HepG2 (cell line): ENCODE results near the gene LBR. TPM values are rescaled to one million over a fixed set of nuclear protein-coding genes. Genes with fewer than 3 reads are reported as not detected.

ENCODE experiments used
- HMG20A ChIP-seq: IDR thresholded peaks from 2 replicates; pipeline ENCODE4 v1.6.1; 2016; ENCODE audit warnings: borderline replicate concordance
- KDM1A ChIP-seq: IDR thresholded peaks from 2 replicates; pipeline ENCODE4 v1.6.1; 2016; ENCODE audit warnings: missing compliant biosample characterization
- MEF2D ChIP-seq: sonication (generic); formaldehyde crosslinking; IDR thresholded peaks from 2 replicates; pipeline ENCODE4 v1.5.1; 2020; ENCODE audit warnings: mild to moderate bottlenecking, missing genetic modification reagents
- RFXAP ChIP-seq: sonication (generic); formaldehyde crosslinking; IDR thresholded peaks from 2 replicates; pipeline ENCODE4 v1.4.0; 2020; ENCODE audit warnings: missing genetic modification reagents, borderline replicate concordance
- SNAPC2 ChIP-seq: sonication (generic); formaldehyde crosslinking; IDR thresholded peaks from 2 replicates; pipeline ENCODE4 v1.8.1; 2022; ENCODE audit warnings: mild to moderate bottlenecking, missing genetic modification reagents
- YEATS4 ChIP-seq: sonication (generic); formaldehyde crosslinking; IDR thresholded peaks from 2 replicates; pipeline ENCODE4 v1.4.0; 2020; ENCODE audit warnings: missing genetic modification reagents, borderline replicate concordance
- ZC3H13 ChIP-seq: sonication (generic); formaldehyde crosslinking; IDR thresholded peaks from 2 replicates; pipeline ENCODE4 v1.8.1; 2023; ENCODE audit warnings: mild to moderate bottlenecking, missing genetic modification reagents, moderate library complexity
- ZNF10 ChIP-seq: sonication (generic); formaldehyde crosslinking; IDR thresholded peaks from 2 replicates; pipeline ENCODE4 v1.4.0; 2020; ENCODE audit warnings: mild to moderate bottlenecking, low read depth, missing genetic modification reagents, borderline replicate concordance
- polyA plus RNA-seq, 8 experiments: library from polyadenylated mRNA; depleted of rRNA in 3 of 8; stranded (reverse) in 7 of 8; unstranded in 1 of 8; fragments of >200 nt; fragmentation: Illumina TruSeq in 4 of 8; extraction: Trizol in 4 of 8; gene quantifications; 2 replicates each; pipeline versions ENCODE4 v1.2.1 to v1.2.3, GENCODE V29; 2011 to 2016; ENCODE audit warnings: low read depth in 4 of 8, missing spikeins in 1 of 8, mixed read lengths in 1 of 8; ENCODE audit not compliant: insufficient read depth in 1 of 8
- total RNA-seq, 5 experiments: library from RNA; depleted of rRNA; stranded (reverse); fragments of >200 nt; fragmentation: Illumina TruSeq; extraction: Trizol; gene quantifications; 2 replicates each; pipeline ENCODE4 v1.2.3, GENCODE V29; 2016; ENCODE audit warnings: low read depth in 1 of 5
- TF ChIP-seq, protein P1 (sequence below), 2 experiments: sonication (generic) in 1 of 2; formaldehyde crosslinking in 1 of 2; IDR thresholded peaks; 2 replicates each; pipeline versions ENCODE4 v1.4.0 to v1.6.1; 2018 to 2020; ENCODE audit warnings: missing genetic modification reagents in 2 of 2, borderline replicate concordance in 1 of 2, low read depth in 1 of 2, mild to moderate bottlenecking in 1 of 2, missing biosample characterization in 1 of 2
- TF ChIP-seq, protein P2 (sequence below): sonication (generic); formaldehyde crosslinking; IDR thresholded peaks from 2 replicates; pipeline ENCODE4 v1.4.0; 2020; ENCODE audit warnings: mild to moderate bottlenecking, missing genetic modification reagents
- TF ChIP-seq, protein P3 (sequence below): sonication (generic); formaldehyde crosslinking; IDR thresholded peaks from 2 replicates; pipeline ENCODE4 v1.5.0; 2020; ENCODE audit warnings: mild to moderate bottlenecking, missing genetic modification reagents, borderline replicate concordance
- TF ChIP-seq, protein P4 (sequence below): sonication (generic); formaldehyde crosslinking; IDR thresholded peaks from 2 replicates; pipeline ENCODE4 v1.5.1; 2020; ENCODE audit warnings: mild to moderate bottlenecking, missing genetic modification reagents, moderate library complexity
- TF ChIP-seq, protein P5 (sequence below): sonication (generic); formaldehyde crosslinking; IDR thresholded peaks from 2 replicates; pipeline ENCODE4 v1.5.0; 2020; ENCODE audit warnings: missing genetic modification reagents

The LBR gene
- total and polyA plus RNA-seq, 2 of the 13 experiments (the other 11 are each of a cell fraction or from before 2014, with no cell fraction given): 38.9 to 76.7 TPM

DNA sequence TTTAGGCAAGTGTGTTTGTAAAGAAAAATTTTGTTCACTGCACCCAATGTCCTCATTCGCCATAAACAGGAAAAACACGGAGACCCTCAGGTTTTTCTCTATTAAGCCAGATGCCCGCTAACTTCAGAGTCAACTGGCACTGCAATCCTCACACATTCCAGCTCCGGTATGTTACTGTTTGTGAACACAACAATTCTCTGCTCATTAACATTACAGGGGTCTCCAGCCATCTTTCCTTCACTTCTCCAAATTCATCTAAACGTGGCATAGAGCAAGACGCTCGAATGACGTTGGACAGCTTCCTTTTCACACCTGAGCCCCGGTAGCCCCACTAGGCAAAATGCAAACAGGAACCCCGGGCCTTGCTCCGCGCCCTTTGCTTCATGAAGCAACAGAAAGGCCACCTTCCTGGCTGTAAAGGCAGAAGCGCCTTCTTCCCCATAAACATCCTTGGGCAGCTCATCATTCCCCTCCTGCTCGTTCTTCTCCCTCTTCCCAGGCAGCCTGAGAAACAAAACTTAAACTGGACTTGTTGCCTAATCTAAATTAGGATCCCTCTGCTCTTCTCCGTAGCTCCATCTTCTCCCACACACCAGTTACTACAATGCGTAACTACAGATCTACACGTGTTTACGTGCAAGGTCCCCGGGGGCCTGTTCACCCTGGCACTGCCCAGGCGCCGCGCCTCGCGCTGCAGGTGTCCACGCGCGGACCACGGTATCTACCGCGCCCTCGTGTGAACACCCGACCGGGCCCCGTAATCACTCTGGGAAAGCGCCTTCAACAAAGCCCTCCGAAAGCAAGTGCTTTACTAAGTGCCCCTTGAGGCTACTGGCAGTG lies 1.2 kb downstream of the LBR start (continued):
- TF ChIP-seq, protein P1, sequence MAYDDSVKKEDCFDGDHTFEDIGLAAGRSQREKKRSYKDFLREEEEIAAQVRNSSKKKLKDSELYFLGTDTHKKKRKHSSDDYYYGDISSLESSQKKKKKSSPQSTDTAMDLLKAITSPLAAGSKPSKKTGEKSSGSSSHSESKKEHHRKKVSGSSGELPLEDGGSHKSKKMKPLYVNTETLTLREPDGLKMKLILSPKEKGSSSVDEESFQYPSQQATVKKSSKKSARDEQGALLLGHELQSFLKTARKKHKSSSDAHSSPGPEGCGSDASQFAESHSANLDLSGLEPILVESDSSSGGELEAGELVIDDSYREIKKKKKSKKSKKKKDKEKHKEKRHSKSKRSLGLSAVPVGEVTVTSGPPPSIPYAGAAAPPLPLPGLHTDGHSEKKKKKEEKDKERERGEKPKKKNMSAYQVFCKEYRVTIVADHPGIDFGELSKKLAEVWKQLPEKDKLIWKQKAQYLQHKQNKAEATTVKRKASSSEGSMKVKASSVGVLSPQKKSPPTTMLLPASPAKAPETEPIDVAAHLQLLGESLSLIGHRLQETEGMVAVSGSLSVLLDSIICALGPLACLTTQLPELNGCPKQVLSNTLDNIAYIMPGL (CRISPR knock-in tag; IDR thresholded peaks at IDR 0.05; ENCODE audit: borderline replicate concordance in 1 of 2, low read depth in 1 of 2): no peak; a peak in 1 of 4 replicates
- TF ChIP-seq KDM1A (CRISPR knock-in tag) (no peak), RFXAP (CRISPR knock-in tag) (no peak), MEF2D (peak; percentile 26), SNAPC2 (no peak), YEATS4 (CRISPR knock-in tag) (peak; percentile 46; the same call in 1 of the 2 replicates), ZC3H13 (CRISPR knock-in tag) (peak; percentile 53; the same call in 1 of the 2 replicates), HMG20A (CRISPR knock-in tag) (no peak), ZNF10 (CRISPR knock-in tag) (no peak)
- TF ChIP-seq, protein P2, sequence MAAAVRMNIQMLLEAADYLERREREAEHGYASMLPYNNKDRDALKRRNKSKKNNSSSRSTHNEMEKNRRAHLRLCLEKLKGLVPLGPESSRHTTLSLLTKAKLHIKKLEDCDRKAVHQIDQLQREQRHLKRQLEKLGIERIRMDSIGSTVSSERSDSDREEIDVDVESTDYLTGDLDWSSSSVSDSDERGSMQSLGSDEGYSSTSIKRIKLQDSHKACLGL (CRISPR knock-in tag): peak; percentile 71; the same call in 1 of the 2 replicates
- TF ChIP-seq, protein P3, sequence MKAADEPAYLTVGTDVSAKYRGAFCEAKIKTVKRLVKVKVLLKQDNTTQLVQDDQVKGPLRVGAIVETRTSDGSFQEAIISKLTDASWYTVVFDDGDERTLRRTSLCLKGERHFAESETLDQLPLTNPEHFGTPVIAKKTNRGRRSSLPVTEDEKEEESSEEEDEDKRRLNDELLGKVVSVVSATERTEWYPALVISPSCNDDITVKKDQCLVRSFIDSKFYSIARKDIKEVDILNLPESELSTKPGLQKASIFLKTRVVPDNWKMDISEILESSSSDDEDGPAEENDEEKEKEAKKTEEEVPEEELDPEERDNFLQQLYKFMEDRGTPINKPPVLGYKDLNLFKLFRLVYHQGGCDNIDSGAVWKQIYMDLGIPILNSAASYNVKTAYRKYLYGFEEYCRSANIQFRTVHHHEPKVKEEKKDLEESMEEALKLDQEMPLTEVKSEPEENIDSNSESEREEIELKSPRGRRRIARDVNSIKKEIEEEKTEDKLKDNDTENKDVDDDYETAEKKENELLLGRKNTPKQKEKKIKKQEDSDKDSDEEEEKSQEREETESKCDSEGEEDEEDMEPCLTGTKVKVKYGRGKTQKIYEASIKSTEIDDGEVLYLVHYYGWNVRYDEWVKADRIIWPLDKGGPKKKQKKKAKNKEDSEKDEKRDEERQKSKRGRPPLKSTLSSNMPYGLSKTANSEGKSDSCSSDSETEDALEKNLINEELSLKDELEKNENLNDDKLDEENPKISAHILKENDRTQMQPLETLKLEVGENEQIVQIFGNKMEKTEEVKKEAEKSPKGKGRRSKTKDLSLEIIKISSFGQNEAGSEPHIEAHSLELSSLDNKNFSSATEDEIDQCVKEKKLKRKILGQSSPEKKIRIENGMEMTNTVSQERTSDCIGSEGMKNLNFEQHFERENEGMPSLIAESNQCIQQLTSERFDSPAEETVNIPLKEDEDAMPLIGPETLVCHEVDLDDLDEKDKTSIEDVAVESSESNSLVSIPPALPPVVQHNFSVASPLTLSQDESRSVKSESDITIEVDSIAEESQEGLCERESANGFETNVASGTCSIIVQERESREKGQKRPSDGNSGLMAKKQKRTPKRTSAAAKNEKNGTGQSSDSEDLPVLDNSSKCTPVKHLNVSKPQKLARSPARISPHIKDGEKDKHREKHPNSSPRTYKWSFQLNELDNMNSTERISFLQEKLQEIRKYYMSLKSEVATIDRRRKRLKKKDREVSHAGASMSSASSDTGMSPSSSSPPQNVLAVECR (CRISPR knock-in tag): peak; percentile 28
- TF ChIP-seq, protein P4, sequence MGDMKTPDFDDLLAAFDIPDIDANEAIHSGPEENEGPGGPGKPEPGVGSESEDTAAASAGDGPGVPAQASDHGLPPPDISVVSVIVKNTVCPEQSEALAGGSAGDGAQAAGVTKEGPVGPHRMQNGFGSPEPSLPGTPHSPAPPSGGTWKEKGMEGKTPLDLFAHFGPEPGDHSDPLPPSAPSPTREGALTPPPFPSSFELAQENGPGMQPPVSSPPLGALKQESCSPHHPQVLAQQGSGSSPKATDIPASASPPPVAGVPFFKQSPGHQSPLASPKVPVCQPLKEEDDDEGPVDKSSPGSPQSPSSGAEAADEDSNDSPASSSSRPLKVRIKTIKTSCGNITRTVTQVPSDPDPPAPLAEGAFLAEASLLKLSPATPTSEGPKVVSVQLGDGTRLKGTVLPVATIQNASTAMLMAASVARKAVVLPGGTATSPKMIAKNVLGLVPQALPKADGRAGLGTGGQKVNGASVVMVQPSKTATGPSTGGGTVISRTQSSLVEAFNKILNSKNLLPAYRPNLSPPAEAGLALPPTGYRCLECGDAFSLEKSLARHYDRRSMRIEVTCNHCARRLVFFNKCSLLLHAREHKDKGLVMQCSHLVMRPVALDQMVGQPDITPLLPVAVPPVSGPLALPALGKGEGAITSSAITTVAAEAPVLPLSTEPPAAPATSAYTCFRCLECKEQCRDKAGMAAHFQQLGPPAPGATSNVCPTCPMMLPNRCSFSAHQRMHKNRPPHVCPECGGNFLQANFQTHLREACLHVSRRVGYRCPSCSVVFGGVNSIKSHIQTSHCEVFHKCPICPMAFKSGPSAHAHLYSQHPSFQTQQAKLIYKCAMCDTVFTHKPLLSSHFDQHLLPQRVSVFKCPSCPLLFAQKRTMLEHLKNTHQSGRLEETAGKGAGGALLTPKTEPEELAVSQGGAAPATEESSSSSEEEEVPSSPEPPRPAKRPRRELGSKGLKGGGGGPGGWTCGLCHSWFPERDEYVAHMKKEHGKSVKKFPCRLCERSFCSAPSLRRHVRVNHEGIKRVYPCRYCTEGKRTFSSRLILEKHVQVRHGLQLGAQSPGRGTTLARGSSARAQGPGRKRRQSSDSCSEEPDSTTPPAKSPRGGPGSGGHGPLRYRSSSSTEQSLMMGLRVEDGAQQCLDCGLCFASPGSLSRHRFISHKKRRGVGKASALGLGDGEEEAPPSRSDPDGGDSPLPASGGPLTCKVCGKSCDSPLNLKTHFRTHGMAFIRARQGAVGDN (CRISPR knock-in tag): peak; percentile 83
- TF ChIP-seq, protein P5, sequence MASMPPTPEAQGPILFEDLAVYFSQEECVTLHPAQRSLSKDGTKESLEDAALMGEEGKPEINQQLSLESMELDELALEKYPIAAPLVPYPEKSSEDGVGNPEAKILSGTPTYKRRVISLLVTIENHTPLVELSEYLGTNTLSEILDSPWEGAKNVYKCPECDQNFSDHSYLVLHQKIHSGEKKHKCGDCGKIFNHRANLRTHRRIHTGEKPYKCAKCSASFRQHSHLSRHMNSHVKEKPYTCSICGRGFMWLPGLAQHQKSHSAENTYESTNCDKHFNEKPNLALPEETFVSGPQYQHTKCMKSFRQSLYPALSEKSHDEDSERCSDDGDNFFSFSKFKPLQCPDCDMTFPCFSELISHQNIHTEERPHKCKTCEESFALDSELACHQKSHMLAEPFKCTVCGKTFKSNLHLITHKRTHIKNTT (CRISPR knock-in tag): no peak
